ENCODE results near the gene SNRNP40.

- TF ChIP-seq EZH2phosphoT487 (IDR thresholded peaks at IDR 0.05; ENCODE audit: borderline replicate concordance, low read length) (no peak), CTCF (conservative IDR thresholded peaks at IDR 0.05; ENCODE audit: low read depth, low read length) (no peak)
Measured at GRCh38 chr1:31216016-31216415, 80.6 kb downstream of the SNRNP40 start.
